ENCODE data around the gene SMIM24. TPM values are rescaled to one million over a fixed set of nuclear protein-coding genes. Genes with fewer than 3 reads are reported as not detected.

SMIM24 gene
- polyA plus RNA-seq, 1 donor from 2014 or later, result not detected

GRCh38 chr19:3444695-3445234 is 35.6 kb downstream of the SMIM24 start:
- Histone ChIP-seq H3F3A (ENCODE audit: insufficient read depth, low read length, poor library complexity, severe bottlenecking) (no peaks in the 10 kb centered on the region), H3K9ac (ENCODE audit: low read length) (peak overlapping the region; percentile 62), H3K9me2 (ENCODE audit: insufficient read depth, low read length) (no peaks in the 10 kb centered on the region), H3K27ac (ENCODE audit: low read length) (peak overlapping the region; percentile 24), H2AFZ (ENCODE audit: low read depth, low read length) (peak overlapping the region; percentile 45), H3K79me2 (replicated peaks; ENCODE audit: insufficient read depth, low read length) (no peaks in the 10 kb centered on the region), H4K20me1 (ENCODE audit: insufficient read depth) (no peaks in the 10 kb centered on the region), H3K36me3 (ENCODE audit: insufficient read depth, low read length) (no peaks in the 10 kb centered on the region), H3K9me3 (ENCODE audit: low read length) (no peaks in the 10 kb centered on the region), H3K4me2 (ENCODE audit: low read length) (no peak overlapping the region), H3K27me3 (ENCODE audit: insufficient read depth, low read depth, low read length) (no peaks in the 10 kb centered on the region), H3K4me3 (ENCODE audit: low read length) (peak overlapping the region; percentile 47)
- TF ChIP-seq POLR2AphosphoS5 (IDR thresholded peaks at IDR 0.05) (peak; percentile 7), TAF1 (IDR thresholded peaks at IDR 0.05; ENCODE audit: low read depth) (no peak), EP300 (conservative IDR thresholded peaks at IDR 0.05; ENCODE audit: poor library complexity, severe bottlenecking) (no peak), REST (IDR thresholded peaks at IDR 0.05; ENCODE audit: borderline replicate concordance) (no peak), MXI1 (conservative IDR thresholded peaks at IDR 0.05; ENCODE audit: poor library complexity, severe bottlenecking) (peak; percentile 11), CTCF (IDR thresholded peaks at IDR 0.05; ENCODE audit: poor library complexity, severe bottlenecking) (no peak), SMC3 (conservative IDR thresholded peaks at IDR 0.05; ENCODE audit: poor library complexity) (no peak)

- Histone ChIP-seq H3K9me3 (ENCODE audit: low read length) (no peaks in the 10 kb centered on the region), H3K79me2 (replicated peaks; ENCODE audit: insufficient read depth, low read length) (no peaks in the 10 kb centered on the region), H3K4me3 (ENCODE audit: low read length) (peak overlapping the region; percentile 47), H3K9me2 (ENCODE audit: insufficient read depth, low read length) (no peaks in the 10 kb centered on the region), H3K9ac (ENCODE audit: low read length) (peak overlapping the region; percentile 62), H3F3A (ENCODE audit: insufficient read depth, low read length, poor library complexity, severe bottlenecking) (no peaks in the 10 kb centered on the region), H4K20me1 (ENCODE audit: insufficient read depth) (no peaks in the 10 kb centered on the region), H3K36me3 (ENCODE audit: insufficient read depth, low read length) (no peaks in the 10 kb centered on the region), H3K27me3 (ENCODE audit: insufficient read depth, low read depth, low read length) (no peaks in the 10 kb centered on the region), H2AFZ (ENCODE audit: low read depth, low read length) (peak overlapping the region; percentile 45), H3K4me2 (ENCODE audit: low read length) (no peak overlapping the region), H3K27ac (ENCODE audit: low read length) (peak overlapping the region; percentile 24)
- TF ChIP-seq EP300 (conservative IDR thresholded peaks at IDR 0.05; ENCODE audit: poor library complexity, severe bottlenecking) (no peak), POLR2AphosphoS5 (IDR thresholded peaks at IDR 0.05) (no peak), REST (IDR thresholded peaks at IDR 0.05; ENCODE audit: borderline replicate concordance) (no peak), SMC3 (conservative IDR thresholded peaks at IDR 0.05; ENCODE audit: poor library complexity) (no peak), MXI1 (conservative IDR thresholded peaks at IDR 0.05; ENCODE audit: poor library complexity, severe bottlenecking) (peak; percentile 1), CTCF (IDR thresholded peaks at IDR 0.05; ENCODE audit: poor library complexity, severe bottlenecking) (peak; percentile 16), TAF1 (IDR thresholded peaks at IDR 0.05; ENCODE audit: low read depth) (no peak), EZH2 (IDR thresholded peaks at IDR 0.05; ENCODE audit: borderline replicate concordance, insufficient read depth, low read length, poor library complexity, severe bottlenecking) (no peak), RAD21 (conservative IDR thresholded peaks at IDR 0.05) (no peak)
Observed at GRCh38 chr19:3443840-3444694, 36.3 kb downstream of the SMIM24 start.
